WTC11 (cell line): ENCODE data around the gene COL19A1. TPM values are rescaled to one million over a fixed set of nuclear protein-coding genes. Genes with fewer than 3 reads are reported as not detected.

Source experiments
- ATAC-seq: fragments of 200-7000 bp; cut with Tn5 transposase; 2 replicates; pipeline ENCODE4 v1.10.0; 2021; ENCODE audit warnings: mild to moderate bottlenecking, moderate library complexity
- CTCF ChIA-PET: fragments of 300-600 bp; sonication (Branson Sonifier 250); formaldehyde crosslinking; loops from one replicate; lab custom pipeline; 2021; ENCODE audit warnings: antibody characterized with exemption; lab: Charles Lee
- POLR2A ChIA-PET: fragments of 350-600 bp; sonication (Branson Sonifier 250); formaldehyde crosslinking; loops from one replicate; lab custom pipeline; 2021; ENCODE audit warnings: antibody characterized with exemption; lab: Charles Lee
- DNase-seq: peaks from one replicate; pipeline ENCODE4 v3.0.0; 2021; ENCODE audit warnings: low spot score
- H3K27ac Mint-ChIP-seq: 2 replicates; pipeline ENCODE4 v1.8.0; 2021; ENCODE audit warnings: mixed read lengths
- H3K27me3 Mint-ChIP-seq: 2 replicates; pipeline ENCODE4 v1.8.0; 2021; ENCODE audit warnings: low read depth, mild to moderate bottlenecking, moderate library complexity, mixed read lengths
- H3K36me3 Mint-ChIP-seq: 2 replicates; pipeline ENCODE4 v1.8.0; 2021; ENCODE audit warnings: mixed read lengths
- H3K4me1 Mint-ChIP-seq: 2 replicates; pipeline ENCODE4 v1.8.0; 2022; ENCODE audit warnings: mixed read lengths
- H3K4me3 Mint-ChIP-seq: 2 replicates; pipeline ENCODE4 v1.8.0; 2021; ENCODE audit warnings: mild to moderate bottlenecking, moderate library complexity, mixed read lengths
- H3K9me3 Mint-ChIP-seq: 2 replicates; pipeline ENCODE4 v1.8.0; 2021; ENCODE audit warnings: mixed read lengths
- AR ChIP-seq: fragments of 250-450 bp; sonication (Bioruptor Pico); IDR thresholded peaks from 2 replicates; pipeline ENCODE4 v1.9.0; 2021; ENCODE audit warnings: mild to moderate bottlenecking
- CREM ChIP-seq: sonication (generic); formaldehyde crosslinking; IDR thresholded peaks from 2 replicates; pipeline ENCODE4 v1.8.1; 2022; ENCODE audit warnings: mild to moderate bottlenecking, missing genetic modification reagents, moderate library complexity
- CTCF ChIP-seq: fragments of 200-600 bp; IDR thresholded peaks from 2 replicates; pipeline ENCODE4 v1.8.0; 2022; ENCODE audit warnings: antibody characterized with exemption
- HMGA2 ChIP-seq: fragments of 250-450 bp; sonication (Bioruptor Pico); IDR thresholded peaks from 2 replicates; pipeline ENCODE4 v1.4.0; 2021; ENCODE audit warnings: mild to moderate bottlenecking, moderate library complexity
- MLX ChIP-seq: sonication (generic); formaldehyde crosslinking; IDR thresholded peaks from 2 replicates; pipeline ENCODE4 v1.8.1; 2023; ENCODE audit warnings: mild to moderate bottlenecking, missing genetic modification reagents, moderate library complexity
- RELA ChIP-seq: sonication (generic); formaldehyde crosslinking; IDR thresholded peaks from 2 replicates; pipeline ENCODE4 v1.8.1; 2022; ENCODE audit warnings: missing genetic modification reagents, mild to moderate bottlenecking, borderline replicate concordance
- SMAD3 ChIP-seq: sonication (generic); formaldehyde crosslinking; IDR thresholded peaks from 2 replicates; pipeline ENCODE4 v1.8.0; 2022; ENCODE audit warnings: missing genetic modification reagents, mild to moderate bottlenecking, borderline replicate concordance
- TEAD1 ChIP-seq: sonication (generic); formaldehyde crosslinking; IDR thresholded peaks from 2 replicates; pipeline ENCODE4 v1.8.0; 2022; ENCODE audit warnings: mild to moderate bottlenecking, missing genetic modification reagents
- TEAD4 ChIP-seq: sonication (generic); formaldehyde crosslinking; IDR thresholded peaks from 2 replicates; pipeline ENCODE4 v1.8.0; 2022; ENCODE audit warnings: mild to moderate bottlenecking, missing genetic modification reagents
- ZBTB21 ChIP-seq: sonication (generic); formaldehyde crosslinking; IDR thresholded peaks from 2 replicates; pipeline ENCODE4 v1.8.1; 2023; ENCODE audit warnings: mild to moderate bottlenecking, missing genetic modification reagents, borderline replicate concordance
- ZMAT4 ChIP-seq: fragments of 250-450 bp; sonication (Bioruptor Pico); IDR thresholded peaks from 2 replicates; pipeline ENCODE4 v1.9.0; 2021; ENCODE audit warnings: mild to moderate bottlenecking
- ZNF219 ChIP-seq: sonication (generic); formaldehyde crosslinking; IDR thresholded peaks from 2 replicates; pipeline ENCODE4 v1.8.0; 2023; ENCODE audit warnings: missing genetic modification reagents, mild to moderate bottlenecking, borderline replicate concordance
- ZNF263 ChIP-seq: sonication (generic); formaldehyde crosslinking; IDR thresholded peaks from 2 replicates; pipeline ENCODE4 v1.8.1; 2022; ENCODE audit warnings: low read depth, mild to moderate bottlenecking, moderate library complexity, missing genetic modification reagents
- ZNF317 ChIP-seq: sonication (generic); formaldehyde crosslinking; IDR thresholded peaks from 2 replicates; pipeline ENCODE4 v1.8.1; 2023; ENCODE audit warnings: low read depth, mild to moderate bottlenecking, moderate library complexity, missing genetic modification reagents, borderline replicate concordance
- total RNA-seq: library from RNA; stranded (reverse); gene quantifications from 3 replicates; pipeline ENCODE4 v1.2.3, GENCODE V29; 2021

The COL19A1 gene
- total RNA-seq, 1 experiment from 2014 or later: not detected

- TF ChIP-seq ZMAT4 (CRISPR knock-in tag) (no peak), MLX (no peak)
Measured at GRCh38 chr6:70246118-70246517, 379.8 kb downstream of the COL19A1 start (continued).

GRCh38 chr6:70252604-70253003, 386.2 kb downstream of the COL19A1 start:
- Mint-ChIP-seq H3K27me3 (no peaks in the 10 kb centered on the region), H3K4me1 (no peaks in the 10 kb centered on the region; the same call in 1 of the 2 replicates), H3K36me3 (no peaks in the 10 kb centered on the region), H3K27ac (no peak overlapping the region), H3K4me3 (no peak overlapping the region), H3K9me3 (no peaks in the 10 kb centered on the region)
- CTCF ChIA-PET: interaction anchor here (1.4 kb wide), 1 partner anchor 58 kb away, joined by 4 read pairs; no protein-coding TSS in a partner anchor
- POLR2A ChIA-PET: no interaction called here
- ATAC-seq (no peak), DNase-seq (no peak)
- TF ChIP-seq ZNF263 (CRISPR knock-in tag) (no peak), ZNF317 (no peak), RELA (no peak), TEAD1 (no peak), TEAD4 (no peak), AR (CRISPR knock-in tag) (no peak), CREM (CRISPR knock-in tag) (no peak), SMAD3 (CRISPR knock-in tag) (no peak), HMGA2 (CRISPR knock-in tag) (no peak)

- no peak for TF ChIP-seq AR (CRISPR knock-in tag)
- TF ChIP-seq ZBTB21 (CRISPR knock-in tag): no peak
- no peak for TF ChIP-seq ZNF219 (CRISPR knock-in tag)
- TF ChIP-seq CREM (CRISPR knock-in tag): no peak
- no peak for TF ChIP-seq CTCF
- Mint-ChIP-seq H3K27me3 (no peaks in the 10 kb centered on the region), H3K36me3 (no peaks in the 10 kb centered on the region), H3K9me3 (no peaks in the 10 kb centered on the region), H3K4me3 (no peak overlapping the region), H3K4me1 (no peaks in the 10 kb centered on the region; the same call in 1 of the 2 replicates), H3K27ac (no peak overlapping the region)
- ATAC-seq (no peak), DNase-seq (no peak)
- ChIA-PET CTCF (interaction anchor here (0.7 kb wide), 1 partner anchor 30 kb away, joined by 3 read pairs; no protein-coding TSS in a partner anchor), POLR2A (no interaction called here)
Measured at GRCh38 chr6:70253923-70254322, 387.6 kb downstream of the COL19A1 start.
